ENCODE measurements around the gene ECT2L. TPM values are rescaled to one million over a fixed set of nuclear protein-coding genes. Genes with fewer than 3 reads are reported as not detected.

Gene ECT2L
- total RNA-seq, 1 donor from 2014 or later: not detected

- Histone ChIP-seq H2AFZ (ENCODE audit: low read depth, low read length) (no peak overlapping the region), H3K27ac (ENCODE audit: low read depth, low read length) (no peak overlapping the region), H3K9ac (ENCODE audit: low read length) (no peak overlapping the region), H4K20me1 (ENCODE audit: insufficient read depth, low read length) (no peaks in the 10 kb centered on the region), H3K79me2 (ENCODE audit: insufficient read depth, low read length) (no peaks in the 10 kb centered on the region), H3K9me3 (ENCODE audit: insufficient read depth, low read depth, low read length) (no peaks in the 10 kb centered on the region), H3K4me3 (ENCODE audit: insufficient read depth, low read depth, low read length) (no peak overlapping the region), H3K4me2 (ENCODE audit: low read length) (no peak overlapping the region), H3K36me3 (ENCODE audit: insufficient read depth, low read length) (no peaks in the 10 kb centered on the region), H3K27me3 (ENCODE audit: insufficient read depth, low read length) (no peaks in the 10 kb centered on the region), H3K4me1 (ENCODE audit: insufficient read depth, low read length) (no peaks in the 10 kb centered on the region)
- DNase-seq (ENCODE audit: low read depth) (no peak), FAIRE-seq (no peak)
- H3K36me3 Mint-ChIP-seq (ENCODE audit: low read depth, unreplicated experiment): no peaks in the 10 kb centered on the region
- H3K4me3 Mint-ChIP-seq (ENCODE audit: unreplicated experiment): no peak overlapping the region
- peaks cover 3% of the 10 kb centered on the region for H3K4me1 Mint-ChIP-seq (ENCODE audit: low read depth, unreplicated experiment)
- no peaks in the 10 kb centered on the region for H3K9me3 Mint-ChIP-seq (ENCODE audit: unreplicated experiment)
- H3K27ac Mint-ChIP-seq (ENCODE audit: unreplicated experiment): no peak overlapping the region
- TF ChIP-seq EZH2 (IDR thresholded peaks at IDR 0.05; ENCODE audit: insufficient read depth, low read length) (no peak), CTCF (IDR thresholded peaks at IDR 0.05; ENCODE audit: insufficient read depth, low read depth, low read length) (no peak)
- peaks cover 11% of the 10 kb centered on the region for H3K27me3 Mint-ChIP-seq (ENCODE audit: low read depth, unreplicated experiment)
Observed at GRCh38 chr6:138800377-138801150, 4.7 kb downstream of the ECT2L start.

GRCh38 chr6:138803331-138803730, 7.4 kb downstream of the ECT2L start:
- Histone ChIP-seq H3K9ac (ENCODE audit: low read length) (no peak overlapping the region), H3K79me2 (ENCODE audit: insufficient read depth, low read length) (no peaks in the 10 kb centered on the region), H2AFZ (ENCODE audit: low read depth, low read length) (no peak overlapping the region), H3K4me1 (ENCODE audit: insufficient read depth, low read length) (no peaks in the 10 kb centered on the region), H3K27ac (ENCODE audit: low read depth, low read length) (no peak overlapping the region), H3K4me3 (ENCODE audit: insufficient read depth, low read depth, low read length) (no peak overlapping the region), H3K27me3 (ENCODE audit: insufficient read depth, low read length) (no peaks in the 10 kb centered on the region), H3K9me3 (ENCODE audit: insufficient read depth, low read depth, low read length) (no peaks in the 10 kb centered on the region), H3K36me3 (ENCODE audit: insufficient read depth, low read length) (no peaks in the 10 kb centered on the region), H4K20me1 (ENCODE audit: insufficient read depth, low read length) (no peaks in the 10 kb centered on the region), H3K4me2 (ENCODE audit: low read length) (no peak overlapping the region)
- FAIRE-seq (no peak), DNase-seq (ENCODE audit: low read depth) (no peak)
- Mint-ChIP-seq H3K4me3 (ENCODE audit: unreplicated experiment) (no peak overlapping the region), H3K27me3 (ENCODE audit: low read depth, unreplicated experiment) (no peaks in the 10 kb centered on the region), H3K36me3 (ENCODE audit: low read depth, unreplicated experiment) (no peaks in the 10 kb centered on the region), H3K27ac (ENCODE audit: unreplicated experiment) (no peak overlapping the region), H3K4me1 (ENCODE audit: low read depth, unreplicated experiment) (peaks cover 3% of the 10 kb centered on the region), H3K9me3 (ENCODE audit: unreplicated experiment) (no peaks in the 10 kb centered on the region)
- TF ChIP-seq EZH2 (IDR thresholded peaks at IDR 0.05; ENCODE audit: insufficient read depth, low read length) (no peak), CTCF (IDR thresholded peaks at IDR 0.05; ENCODE audit: insufficient read depth, low read depth, low read length) (no peak)

GRCh38 chr6:138803861-138804260, 8.0 kb downstream of the ECT2L start:
- FAIRE-seq (no peak), DNase-seq (ENCODE audit: low read depth) (no peak)
- no peaks in the 10 kb centered on the region for H3K9me3 ChIP-seq (ENCODE audit: insufficient read depth, low read depth, low read length)
- Mint-ChIP-seq H3K36me3 (ENCODE audit: low read depth, unreplicated experiment) (no peaks in the 10 kb centered on the region), H3K4me3 (ENCODE audit: unreplicated experiment) (no peak overlapping the region), H3K27me3 (ENCODE audit: low read depth, unreplicated experiment) (no peaks in the 10 kb centered on the region), H3K4me1 (ENCODE audit: low read depth, unreplicated experiment) (peaks cover 3% of the 10 kb centered on the region), H3K9me3 (ENCODE audit: unreplicated experiment) (no peaks in the 10 kb centered on the region), H3K27ac (ENCODE audit: unreplicated experiment) (no peak overlapping the region)
- no peak overlapping the region for H3K9ac ChIP-seq (ENCODE audit: low read length)
- H3K27me3 ChIP-seq (ENCODE audit: insufficient read depth, low read length): no peaks in the 10 kb centered on the region
- no peaks in the 10 kb centered on the region for H3K79me2 ChIP-seq (ENCODE audit: insufficient read depth, low read length)
- H2AFZ ChIP-seq (ENCODE audit: low read depth, low read length): no peak overlapping the region
- no peak overlapping the region for H3K4me2 ChIP-seq (ENCODE audit: low read length)
- H4K20me1 ChIP-seq (ENCODE audit: insufficient read depth, low read length): no peaks in the 10 kb centered on the region
- H3K4me3 ChIP-seq (ENCODE audit: insufficient read depth, low read depth, low read length): no peak overlapping the region
- no peaks in the 10 kb centered on the region for H3K4me1 ChIP-seq (ENCODE audit: insufficient read depth, low read length)
- TF ChIP-seq EZH2 (IDR thresholded peaks at IDR 0.05; ENCODE audit: insufficient read depth, low read length) (no peak), CTCF (IDR thresholded peaks at IDR 0.05; ENCODE audit: insufficient read depth, low read depth, low read length) (no peak)
- no peak overlapping the region for H3K27ac ChIP-seq (ENCODE audit: low read depth, low read length)
- H3K36me3 ChIP-seq (ENCODE audit: insufficient read depth, low read length): no peaks in the 10 kb centered on the region
